Neural cell (in vitro differentiated cells): ENCODE measurements around the gene MOB3B.

Experiments
- EP300 ChIP-seq: fragments of 450-650 bp; conservative IDR thresholded peaks from 2 replicates; pipeline ENCODE4 v1.6.1; 2014; ENCODE audit warnings: antibody characterized with exemption, mild to moderate bottlenecking, moderate library complexity; ENCODE audit not compliant: poor library complexity, severe bottlenecking
- EZH2 ChIP-seq: fragments of 200-600, 300-800 bp; shearing (Covaris generic), sonication (generic); IDR thresholded peaks from 2 replicates; pipeline ENCODE4 v1.6.1; 2014; ENCODE audit warnings: antibody characterized with exemption, low read length, borderline replicate concordance, mild to moderate bottlenecking; ENCODE audit not compliant: insufficient read depth, poor library complexity, severe bottlenecking
- RAD21 ChIP-seq: fragments of 450-650 bp; conservative IDR thresholded peaks from 2 replicates; pipeline ENCODE4 v1.6.1; 2014; ENCODE audit warnings: antibody characterized with exemption, mild to moderate bottlenecking, moderate library complexity
- TAF1 ChIP-seq: IDR thresholded peaks from 2 replicates; pipeline ENCODE4 v1.6.1; 2012; ENCODE audit warnings: low read depth
- TF ChIP-seq, protein P1 (sequence below): fragments of 450-650 bp; IDR thresholded peaks from 2 replicates; pipeline ENCODE4 v1.5.1; 2014; ENCODE audit warnings: antibody characterized with exemption, mild to moderate bottlenecking, moderate library complexity; ENCODE audit not compliant: poor library complexity, severe bottlenecking

DNA sequence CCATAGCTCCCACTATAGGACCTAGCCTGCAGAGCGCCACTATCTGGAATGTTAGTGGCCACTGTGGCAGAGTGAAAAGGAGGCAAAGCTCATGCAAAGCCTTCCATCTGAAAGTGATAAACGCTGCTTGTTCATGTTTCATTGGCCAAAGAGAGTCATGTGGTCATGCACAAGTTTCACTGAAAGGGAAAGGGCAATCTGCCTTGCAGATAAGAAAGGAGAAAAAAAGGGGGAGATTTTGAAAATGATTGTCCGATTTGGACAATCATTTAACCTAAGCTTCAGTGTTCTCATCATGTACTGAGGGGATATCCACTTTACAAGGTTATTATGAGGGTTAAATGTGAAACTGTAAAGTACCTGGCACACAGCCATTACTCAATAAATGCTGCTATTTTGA is 9.0 kb upstream of the MOB3B start:
- TF ChIP-seq, protein P1, sequence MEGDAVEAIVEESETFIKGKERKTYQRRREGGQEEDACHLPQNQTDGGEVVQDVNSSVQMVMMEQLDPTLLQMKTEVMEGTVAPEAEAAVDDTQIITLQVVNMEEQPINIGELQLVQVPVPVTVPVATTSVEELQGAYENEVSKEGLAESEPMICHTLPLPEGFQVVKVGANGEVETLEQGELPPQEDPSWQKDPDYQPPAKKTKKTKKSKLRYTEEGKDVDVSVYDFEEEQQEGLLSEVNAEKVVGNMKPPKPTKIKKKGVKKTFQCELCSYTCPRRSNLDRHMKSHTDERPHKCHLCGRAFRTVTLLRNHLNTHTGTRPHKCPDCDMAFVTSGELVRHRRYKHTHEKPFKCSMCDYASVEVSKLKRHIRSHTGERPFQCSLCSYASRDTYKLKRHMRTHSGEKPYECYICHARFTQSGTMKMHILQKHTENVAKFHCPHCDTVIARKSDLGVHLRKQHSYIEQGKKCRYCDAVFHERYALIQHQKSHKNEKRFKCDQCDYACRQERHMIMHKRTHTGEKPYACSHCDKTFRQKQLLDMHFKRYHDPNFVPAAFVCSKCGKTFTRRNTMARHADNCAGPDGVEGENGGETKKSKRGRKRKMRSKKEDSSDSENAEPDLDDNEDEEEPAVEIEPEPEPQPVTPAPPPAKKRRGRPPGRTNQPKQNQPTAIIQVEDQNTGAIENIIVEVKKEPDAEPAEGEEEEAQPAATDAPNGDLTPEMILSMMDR: no peak
- TF ChIP-seq EZH2 (no peak), RAD21 (no peak), EP300 (no peak), TAF1 (no peak)
